ENCODE measurements around the gene FCHSD1. TPM values are rescaled to one million over a fixed set of nuclear protein-coding genes. Genes with fewer than 3 reads are reported as not detected.

FCHSD1 gene
- total RNA-seq, 2 donors from 2014 or later = 34.8 to 40.9 TPM

DNA sequence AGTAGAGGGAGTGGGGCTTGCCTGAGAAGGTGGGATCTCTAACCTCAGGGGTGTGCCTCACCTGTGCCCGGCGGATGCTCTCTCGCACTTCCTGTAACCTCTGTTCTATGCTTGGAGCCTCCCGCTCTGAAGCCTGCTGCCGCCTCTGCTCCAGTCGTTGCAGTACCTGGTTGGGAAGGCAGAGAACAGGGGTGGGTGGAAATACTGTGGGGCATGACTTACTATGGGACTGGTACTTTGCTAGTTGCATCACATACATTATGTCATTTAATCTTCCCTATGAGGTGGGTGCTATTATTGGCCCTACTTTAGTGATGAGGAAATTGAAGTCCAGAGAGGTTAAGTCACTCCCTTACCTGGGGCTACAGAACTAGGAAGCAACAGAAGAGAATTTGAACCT is 5.2 kb downstream of the FCHSD1 start:
- Histone ChIP-seq H3K4me3 (no peak overlapping the region), H3K27ac (no peak overlapping the region), H3K4me1 (peaks cover 10% of the 10 kb centered on the region), H3K27me3 (no peaks in the 10 kb centered on the region), H3K9me3 (no peaks in the 10 kb centered on the region), H3K36me3 (replicated peaks in 1 of 2; ENCODE audit: insufficient read depth in 1 of 2, low read depth in 2 of 2) (no peaks in the 10 kb centered on the region)
- intact Hi-C loops (cut with DNase I) = no loop called here
- TF ChIP-seq POLR2A (IDR thresholded peaks at IDR 0.05) (no peak), CTCF (IDR thresholded peaks at IDR 0.05) (no peak)
- ATAC-seq (no peak), DNase-seq (no peak)
- 83 to 92% methylated on average over 6 of the region's 6 CpGs for WGBS, 2 donors

- Histone ChIP-seq H3K4me1 (peaks cover 13% of the 10 kb centered on the region), H3K9me3 (no peaks in the 10 kb centered on the region), H3K27ac (no peak overlapping the region), H3K36me3 (replicated peaks in 1 of 2; ENCODE audit: insufficient read depth in 1 of 2, low read depth in 2 of 2) (no peaks in the 10 kb centered on the region), H3K27me3 (no peaks in the 10 kb centered on the region), H3K4me3 (no peak overlapping the region)
- ATAC-seq (no peak), DNase-seq (no peak)
- intact Hi-C loops (cut with DNase I) = no loop called here
- 76 to 88% methylated on average over 2 of the region's 2 CpGs for WGBS, 2 donors
- TF ChIP-seq CTCF (IDR thresholded peaks at IDR 0.05) = no peak
- no peak for TF ChIP-seq POLR2A (IDR thresholded peaks at IDR 0.05)
Observed at GRCh38 chr5:141641634-141642267, 9.5 kb downstream of the FCHSD1 start.

DNA sequence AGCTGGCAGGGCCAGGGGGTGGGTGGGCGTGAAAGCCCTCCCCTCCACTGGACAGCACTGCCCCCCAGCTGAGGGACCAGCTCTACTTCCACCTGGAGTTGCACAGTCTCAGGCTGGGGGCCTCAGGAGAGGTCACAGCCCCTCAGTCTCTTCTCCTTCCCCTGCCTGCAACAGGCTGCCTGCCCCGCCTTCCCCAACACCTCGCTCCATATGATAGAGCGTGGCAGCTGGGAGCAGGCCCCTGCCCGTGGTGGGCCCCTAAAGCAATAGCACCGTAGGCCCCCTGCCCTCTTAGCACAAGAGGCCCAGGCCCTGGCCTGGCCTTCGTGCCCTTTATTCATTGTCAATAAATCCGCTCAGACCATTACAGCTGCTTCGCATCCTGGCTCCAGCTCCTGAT is 10.5 kb downstream of the FCHSD1 start:
- ATAC-seq = no peak
- Histone ChIP-seq H3K36me3 (replicated peaks in 1 of 2; ENCODE audit: insufficient read depth in 1 of 2, low read depth in 2 of 2) (no peaks in the 10 kb centered on the region), H3K9me3 (no peaks in the 10 kb centered on the region), H3K27ac (no peak overlapping the region), H3K4me3 (no peak overlapping the region), H3K4me1 (peaks cover 17% of the 10 kb centered on the region), H3K27me3 (no peaks in the 10 kb centered on the region)
- TF ChIP-seq CTCF (IDR thresholded peaks at IDR 0.05) (no peak), POLR2A (IDR thresholded peaks at IDR 0.05) (no peak)
- no peak for DNase-seq
- WGBS, 2 donors = 76 to 87% methylated on average over 9 of the region's 9 CpGs
- intact Hi-C loops (cut with DNase I) = no loop called here

GRCh38 chr5:141640051-141640415 is 11.2 kb downstream of the FCHSD1 start:
- peaks cover 23% of the 10 kb centered on the region for H3K4me1 ChIP-seq
- intact Hi-C loops (cut with DNase I) = no loop called here
- 71 to 80% methylated on average over 1 to 3 of the region's 3 CpGs for WGBS, 2 donors
- H3K27me3 ChIP-seq = no peaks in the 10 kb centered on the region
- no peak overlapping the region for H3K4me3 ChIP-seq
- H3K9me3 ChIP-seq = no peaks in the 10 kb centered on the region
- H3K27ac ChIP-seq = no peak overlapping the region
- TF ChIP-seq CTCF (IDR thresholded peaks at IDR 0.05) = no peak
- TF ChIP-seq POLR2A (IDR thresholded peaks at IDR 0.05) = no peak
- no peak for ATAC-seq
- H3K36me3 ChIP-seq (replicated peaks in 1 of 2; ENCODE audit: insufficient read depth in 1 of 2, low read depth in 2 of 2) = no peaks in the 10 kb centered on the region
- no peak for DNase-seq

GRCh38 chr5:141639357-141640050 is 11.7 kb downstream of the FCHSD1 start:
- intact Hi-C loops (cut with DNase I) = no loop called here
- Histone ChIP-seq H3K27ac (no peak overlapping the region), H3K27me3 (no peaks in the 10 kb centered on the region), H3K9me3 (no peaks in the 10 kb centered on the region), H3K36me3 (replicated peaks in 1 of 2; ENCODE audit: insufficient read depth in 1 of 2, low read depth in 2 of 2) (no peaks in the 10 kb centered on the region), H3K4me3 (no peak overlapping the region), H3K4me1 (peaks cover 29% of the 10 kb centered on the region)
- ATAC-seq = no peak
- DNase-seq = no peak
- 92 to 94% methylated on average over 7 to 12 of the region's 12 CpGs for WGBS, 2 donors
- TF ChIP-seq POLR2A (IDR thresholded peaks at IDR 0.05) = no peak
- TF ChIP-seq CTCF (IDR thresholded peaks at IDR 0.05) = no peak
